A673 (cell line): ENCODE measurements around the gene LAMA2. TPM values are rescaled to one million over a fixed set of nuclear protein-coding genes. Genes with fewer than 3 reads are reported as not detected.

Source experiments
- BruUV-seq: library from RNA; stranded (reverse); fragments of 400-500 nt; replicated peaks from 2 replicates; lab custom pipeline; 2021; lab: Mats Ljungman, UMichigan
- CTCF ChIA-PET: fragments of 300-600 bp; sonication (Branson Sonifier 250); formaldehyde crosslinking; loops from one replicate; lab custom pipeline; 2022; ENCODE audit warnings: antibody characterized with exemption; lab: Charles Lee
- POLR2A ChIA-PET: fragments of 300-600 bp; sonication (Branson Sonifier 250); formaldehyde crosslinking; loops from one replicate; lab custom pipeline; 2022; ENCODE audit warnings: antibody characterized with exemption; ENCODE audit not compliant: low non-redundant PET; lab: Charles Lee
- DNase-seq: peaks from one replicate; pipeline ENCODE4 v3.0.0-alpha.2; 2015; ENCODE audit warnings: low spot score
- H3K27ac ChIP-seq: fragments of 200-600 bp; sonication (generic); 2 replicates; pipeline ENCODE4 v1.5.1; 2016; ENCODE audit warnings: mixed run types, low read depth, mild to moderate bottlenecking, mixed read lengths, antibody characterized with exemption, low read length; ENCODE audit not compliant: poor library complexity, severe bottlenecking
- H3K27me3 ChIP-seq: fragments of 200-600 bp; sonication (generic); replicated peaks from 2 replicates; pipeline ENCODE4 v1.6.1; 2017; ENCODE audit warnings: mixed run types, low read depth, mild to moderate bottlenecking, mixed read lengths, antibody characterized with exemption, low read length; ENCODE audit not compliant: insufficient read depth, poor library complexity
- H3K36me3 ChIP-seq: fragments of 200-600 bp; sonication (generic); 2 replicates; pipeline ENCODE4 v1.6.1; 2016; ENCODE audit warnings: mixed run types, mild to moderate bottlenecking, mixed read lengths, antibody characterized with exemption, low read length; ENCODE audit not compliant: insufficient read depth, poor library complexity, severe bottlenecking
- H3K4me1 ChIP-seq: fragments of 200-600 bp; sonication (generic); 2 replicates; pipeline ENCODE4 v1.6.1; 2017; ENCODE audit warnings: mixed run types, mild to moderate bottlenecking, mixed read lengths, antibody characterized with exemption, low read length; ENCODE audit not compliant: insufficient read depth, poor library complexity, severe bottlenecking
- H3K4me3 ChIP-seq: fragments of 200-600 bp; sonication (generic); 2 replicates; pipeline ENCODE4 v1.5.1; 2016; ENCODE audit warnings: low read depth, mixed run types, mild to moderate bottlenecking, mixed read lengths, low read length; ENCODE audit not compliant: poor library complexity, severe bottlenecking
- H3K9me3 ChIP-seq: fragments of 200-600 bp; sonication (generic); 2 replicates; pipeline ENCODE4 v1.6.1; 2016; ENCODE audit warnings: mixed run types, low read depth, mild to moderate bottlenecking, mixed read lengths, antibody characterized with exemption, low read length; ENCODE audit not compliant: poor library complexity, severe bottlenecking
- EZH2 ChIP-seq: fragments of 200-600 bp; sonication (generic); IDR thresholded peaks from 2 replicates; pipeline ENCODE4 v1.6.1; 2017; ENCODE audit warnings: borderline replicate concordance, low read depth, mild to moderate bottlenecking, mixed read lengths, antibody characterized with exemption, low read length; ENCODE audit not compliant: poor library complexity, severe bottlenecking
- intact Hi-C: fragments of 100-400 bp; cut with micrococcal nuclease; formaldehyde crosslinking; loops from one replicate; pipeline ENCODE4 v1.10.0; 2022; ENCODE audit not compliant: unreplicated experiment
- total RNA-seq: library from RNA; stranded (reverse); gene quantifications from 2 replicates; pipeline ENCODE4 v1.2.3, GENCODE V29; 2021
- TF ChIP-seq, protein P1 (sequence below): fragments of 300-800, 200-600 bp; sonication (generic); conservative IDR thresholded peaks from 2 replicates; pipeline ENCODE4 v1.5.1; 2017; ENCODE audit warnings: low read depth, mild to moderate bottlenecking, antibody characterized with exemption, low read length, moderate library complexity, mixed read lengths

Gene LAMA2
- total RNA-seq, 1 experiment from 2014 or later, result 2.2 TPM

DNA sequence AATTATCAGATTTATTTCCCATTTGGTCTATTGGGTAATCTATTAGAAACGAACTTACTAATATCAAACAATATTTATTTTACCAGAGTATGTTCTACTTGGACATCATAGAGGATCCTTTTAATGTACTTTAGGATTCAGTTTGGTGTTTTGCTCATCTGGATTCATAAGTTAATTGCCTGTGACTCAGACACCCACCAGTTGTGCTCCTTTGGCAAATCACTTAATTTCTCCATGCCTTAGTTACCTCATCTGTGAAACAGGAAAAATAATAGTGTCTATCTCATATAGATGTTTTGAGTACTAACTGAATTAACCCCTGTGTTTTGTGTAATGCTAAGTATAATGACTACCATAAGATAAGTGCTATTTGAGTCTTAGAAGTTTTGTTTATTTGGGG lies 292.1 kb downstream of the LAMA2 start:
- TF ChIP-seq, protein P1, sequence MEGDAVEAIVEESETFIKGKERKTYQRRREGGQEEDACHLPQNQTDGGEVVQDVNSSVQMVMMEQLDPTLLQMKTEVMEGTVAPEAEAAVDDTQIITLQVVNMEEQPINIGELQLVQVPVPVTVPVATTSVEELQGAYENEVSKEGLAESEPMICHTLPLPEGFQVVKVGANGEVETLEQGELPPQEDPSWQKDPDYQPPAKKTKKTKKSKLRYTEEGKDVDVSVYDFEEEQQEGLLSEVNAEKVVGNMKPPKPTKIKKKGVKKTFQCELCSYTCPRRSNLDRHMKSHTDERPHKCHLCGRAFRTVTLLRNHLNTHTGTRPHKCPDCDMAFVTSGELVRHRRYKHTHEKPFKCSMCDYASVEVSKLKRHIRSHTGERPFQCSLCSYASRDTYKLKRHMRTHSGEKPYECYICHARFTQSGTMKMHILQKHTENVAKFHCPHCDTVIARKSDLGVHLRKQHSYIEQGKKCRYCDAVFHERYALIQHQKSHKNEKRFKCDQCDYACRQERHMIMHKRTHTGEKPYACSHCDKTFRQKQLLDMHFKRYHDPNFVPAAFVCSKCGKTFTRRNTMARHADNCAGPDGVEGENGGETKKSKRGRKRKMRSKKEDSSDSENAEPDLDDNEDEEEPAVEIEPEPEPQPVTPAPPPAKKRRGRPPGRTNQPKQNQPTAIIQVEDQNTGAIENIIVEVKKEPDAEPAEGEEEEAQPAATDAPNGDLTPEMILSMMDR, result no peak
- TF ChIP-seq EZH2, result no peak
- peaks cover 5% of the 10 kb centered on the region for H3K4me1 ChIP-seq
- H3K4me3 ChIP-seq, result no peak overlapping the region
- no peaks in the 10 kb centered on the region for H3K9me3 ChIP-seq
- BruUV-seq, result no TSS peak
- POLR2A ChIA-PET, result no interaction called here
- DNase-seq, result peak; percentile 57
- no peaks in the 10 kb centered on the region for H3K36me3 ChIP-seq
- H3K27me3 ChIP-seq, result no peaks in the 10 kb centered on the region
- CTCF ChIA-PET, result no interaction called here
- H3K27ac ChIP-seq, result no peak overlapping the region
- intact Hi-C loops, result no loop called here

DNA sequence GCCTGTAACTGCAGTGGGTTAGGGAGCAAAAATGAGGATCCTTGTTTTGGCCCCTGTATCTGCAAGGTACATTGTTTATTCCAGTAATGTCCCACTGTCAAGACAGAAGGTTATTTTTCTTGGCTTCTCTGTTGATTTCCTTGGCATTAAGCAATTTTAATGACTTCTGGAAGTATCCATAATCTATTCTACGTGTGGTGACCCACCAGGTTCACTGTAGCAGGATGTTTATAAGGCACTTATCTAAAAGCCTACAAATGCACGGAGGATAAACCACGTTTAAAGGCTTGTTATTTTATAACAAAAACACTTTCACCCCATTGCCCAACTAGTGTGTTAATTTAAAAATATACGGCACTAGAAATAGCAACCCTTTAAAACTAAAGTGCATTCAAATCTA lies 294.9 kb downstream of the LAMA2 start:
- BruUV-seq, result no TSS peak
- CTCF ChIA-PET, result no interaction called here

DNA sequence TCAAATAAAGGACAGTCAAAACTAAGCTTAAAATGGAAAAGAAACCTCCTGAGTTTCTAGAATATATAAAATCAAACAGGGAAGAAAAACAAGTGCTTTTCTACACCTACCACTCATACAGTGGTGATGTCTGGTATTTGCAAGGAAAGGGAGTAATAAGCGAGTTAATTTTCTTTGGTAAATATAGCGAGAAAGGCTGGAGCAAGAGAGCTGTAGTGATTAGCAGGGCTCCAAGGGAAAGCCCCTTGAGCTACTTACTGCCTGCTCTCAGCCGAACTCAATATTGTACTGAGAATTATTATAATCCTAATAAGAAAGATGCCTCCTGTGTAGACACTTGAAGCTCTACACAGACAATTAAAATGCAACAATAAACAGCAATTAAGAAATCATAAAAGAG lies 296.3 kb downstream of the LAMA2 start:
- DNase-seq, result no peak
- H3K9me3 ChIP-seq, result no peaks in the 10 kb centered on the region
- BruUV-seq, result no TSS peak
- intact Hi-C loops, result no loop called here
- CTCF ChIA-PET, result no interaction called here
- POLR2A ChIA-PET, result no interaction called here
- no peak overlapping the region for H3K27ac ChIP-seq
- no peak overlapping the region for H3K4me3 ChIP-seq
- H3K36me3 ChIP-seq, result no peaks in the 10 kb centered on the region
- peaks cover 9% of the 10 kb centered on the region for H3K4me1 ChIP-seq
- TF ChIP-seq EZH2, result no peak
- TF ChIP-seq, protein P1, result no peak
- H3K27me3 ChIP-seq, result no peaks in the 10 kb centered on the region

More for the DNA sequence above, 294.9 kb downstream of the LAMA2 start:
- intact Hi-C loops, result no loop called here
- H3K9me3 ChIP-seq, result no peaks in the 10 kb centered on the region
- no peak for DNase-seq
- no peaks in the 10 kb centered on the region for H3K27me3 ChIP-seq
- no peak overlapping the region for H3K4me3 ChIP-seq
- H3K4me1 ChIP-seq, result peaks cover 5% of the 10 kb centered on the region
- no peak overlapping the region for H3K27ac ChIP-seq
- POLR2A ChIA-PET, result interaction anchor here (0.6 kb wide), 1 partner anchor 9 kb away, joined by 3 read pairs; no protein-coding TSS in a partner anchor
- no peaks in the 10 kb centered on the region for H3K36me3 ChIP-seq
- TF ChIP-seq EZH2, result no peak
- TF ChIP-seq, protein P1, result no peak
